GM23338 (cell line): Measurements from ENCODE around the gene DGCR8. TPM values are rescaled to one million over a fixed set of nuclear protein-coding genes. Genes with fewer than 3 reads are reported as not detected.

Experiments
- ATAC-seq: fragments of 200-7000 bp; cut with Tn5 transposase; 3 replicates; pipeline ENCODE4 v1.9.1; 2020
- DNase-seq: peaks from one replicate; pipeline ENCODE4 v3.0.0-alpha.2; 2015; ENCODE audit warnings: low spot score
- H2AFZ ChIP-seq: fragments of 200-600 bp; sonication (generic); 2 replicates; pipeline ENCODE4 v1.8.0; 2016; ENCODE audit warnings: antibody characterized with exemption, mild to moderate bottlenecking, moderate library complexity
- H3F3A ChIP-seq: fragments of 200-600 bp; sonication (generic); replicated peaks from 2 replicates; pipeline ENCODE4 v1.8.0; 2017; ENCODE audit warnings: antibody characterized with exemption, mixed run types, low read depth
- H3K27ac ChIP-seq: fragments of 200-600 bp; sonication (generic); 2 replicates; pipeline ENCODE4 v1.6.1; 2016; ENCODE audit warnings: low read depth
- H3K27me3 ChIP-seq: fragments of 200-600 bp; sonication (generic); 2 replicates; pipeline ENCODE4 v1.8.0; 2016; ENCODE audit warnings: mild to moderate bottlenecking, mixed run types, moderate library complexity; ENCODE audit not compliant: insufficient read depth
- H3K36me3 ChIP-seq: fragments of 200-600 bp; sonication (generic); 2 replicates; pipeline ENCODE4 v1.8.0; 2016; ENCODE audit warnings: mild to moderate bottlenecking; ENCODE audit not compliant: insufficient read depth
- H3K4me1 ChIP-seq: fragments of 200-600 bp; sonication (generic); 2 replicates; pipeline ENCODE4 v1.8.0; 2016; ENCODE audit warnings: mild to moderate bottlenecking, moderate library complexity; ENCODE audit not compliant: insufficient read depth
- H3K4me2 ChIP-seq: fragments of 200-600 bp; sonication (generic); 2 replicates; pipeline ENCODE4 v1.7.1; 2017; ENCODE audit warnings: mixed run types
- H3K4me3 ChIP-seq: fragments of 200-600 bp; sonication (generic); 2 replicates; pipeline ENCODE4 v1.6.1; 2016; ENCODE audit warnings: mixed run types
- H3K79me2 ChIP-seq: fragments of 200-600 bp; sonication (generic); replicated peaks from 2 replicates; pipeline ENCODE4 v1.8.0; 2017; ENCODE audit warnings: mild to moderate bottlenecking; ENCODE audit not compliant: insufficient read depth
- H3K9me2 ChIP-seq: fragments of 200-600 bp; sonication (generic); 2 replicates; pipeline ENCODE4 v1.8.0; 2017; ENCODE audit not compliant: insufficient read depth
- H4K20me1 ChIP-seq: fragments of 200-600 bp; sonication (generic); replicated peaks from 2 replicates; pipeline ENCODE4 v1.8.0; 2017; ENCODE audit warnings: mild to moderate bottlenecking; ENCODE audit not compliant: insufficient read depth
- H3K27ac Mint-ChIP-seq: 2 replicates; pipeline ENCODE4 v1.8.0; 2020; ENCODE audit warnings: inconsistent platforms, mild to moderate bottlenecking, moderate library complexity, mixed read lengths
- H3K27me3 Mint-ChIP-seq: 3 replicates; pipeline ENCODE4 v1.8.0; 2022; ENCODE audit warnings: low read depth, mild to moderate bottlenecking, moderate library complexity, mixed read lengths, inconsistent platforms; ENCODE audit not compliant: insufficient read depth, poor library complexity
- H3K36me3 Mint-ChIP-seq: 3 replicates; pipeline ENCODE4 v1.8.0; 2021; ENCODE audit warnings: low read depth, mild to moderate bottlenecking, inconsistent platforms, moderate library complexity, mixed read lengths
- H3K4me1 Mint-ChIP-seq: 3 replicates; pipeline ENCODE4 v1.8.0; 2020; ENCODE audit warnings: mild to moderate bottlenecking, inconsistent platforms, mixed read lengths
- H3K4me3 Mint-ChIP-seq: 3 replicates; pipeline ENCODE4 v1.8.0; 2021; ENCODE audit warnings: moderate library complexity, mild to moderate bottlenecking, inconsistent platforms, mixed read lengths
- H3K9me3 Mint-ChIP-seq: 3 replicates; pipeline ENCODE4 v1.8.0; 2020; ENCODE audit warnings: moderate library complexity, mild to moderate bottlenecking, inconsistent platforms, mixed read lengths
- CREB1 ChIP-seq: fragments of 250-450 bp; sonication (Bioruptor Pico); IDR thresholded peaks from 2 replicates; pipeline ENCODE4 v1.5.0; 2020; ENCODE audit warnings: low read depth, mild to moderate bottlenecking, moderate library complexity
- ETS1 ChIP-seq: IDR thresholded peaks from 2 replicates; pipeline ENCODE4 v1.6.1; 2016; ENCODE audit warnings: antibody characterized with exemption
- EZH2 ChIP-seq: fragments of 200-600 bp; sonication (generic); IDR thresholded peaks from one replicate; pipeline ENCODE4 v1.8.0; 2017; ENCODE audit warnings: antibody characterized with exemption, mild to moderate bottlenecking, low read depth; ENCODE audit not compliant: unreplicated experiment
- EZH2phosphoT487 ChIP-seq: fragments of 200-600 bp; sonication (generic); IDR thresholded peaks from one replicate; pipeline ENCODE4 v1.8.1; 2018; ENCODE audit warnings: antibody characterized with exemption; ENCODE audit not compliant: unreplicated experiment
- JUNB ChIP-seq: IDR thresholded peaks from one replicate; pipeline ENCODE4 v1.6.1; 2016; ENCODE audit warnings: antibody characterized with exemption; ENCODE audit not compliant: unreplicated experiment
- NANOG ChIP-seq: IDR thresholded peaks from 2 replicates; pipeline ENCODE4 v1.6.1; 2016; ENCODE audit warnings: antibody characterized with exemption, borderline replicate concordance
- POLR2AphosphoS5 ChIP-seq: IDR thresholded peaks from 2 replicates; pipeline ENCODE4 v1.6.1; 2016; ENCODE audit warnings: antibody characterized with exemption, low read depth
- REST ChIP-seq: IDR thresholded peaks from one replicate; pipeline ENCODE4 v1.6.1; 2018; ENCODE audit warnings: antibody characterized with exemption; ENCODE audit not compliant: unreplicated experiment
- ZNF114 ChIP-seq: fragments of 250-450 bp; sonication (Bioruptor Pico); IDR thresholded peaks from 2 replicates; pipeline ENCODE4 v1.5.0; 2020; ENCODE audit warnings: mild to moderate bottlenecking, moderate library complexity
- ZNF331 ChIP-seq: fragments of 250-450 bp; sonication (Bioruptor Pico); IDR thresholded peaks from 2 replicates; pipeline ENCODE4 v1.5.0; 2020; ENCODE audit warnings: low read depth, mild to moderate bottlenecking, moderate library complexity
- ZNF462 ChIP-seq: fragments of 250-450 bp; sonication (Bioruptor Pico); IDR thresholded peaks from 2 replicates; pipeline ENCODE4 v1.5.0; 2020; ENCODE audit warnings: mild to moderate bottlenecking, moderate library complexity
- polyA plus RNA-seq: library from polyadenylated mRNA; unstranded; fragments of >200 nt; fragmentation: Nextera tagmentation; extraction: Ambion mirVana; gene quantifications from 2 replicates; pipeline ENCODE4 v1.2.1, GENCODE V29; 2016
- total RNA-seq: library from RNA; depleted of rRNA; stranded (reverse); fragments of >200 nt; shearing (Covaris generic); gene quantifications from 2 replicates; pipeline ENCODE4 v1.2.3, GENCODE V29; 2014
- TF ChIP-seq, protein P1 (sequence below), 2 experiments: fragments of 200-600 bp in 1 of 2; sonication (generic) in 1 of 2; conservative IDR thresholded peaks; 2 replicates each; pipeline versions ENCODE4 v1.5.1 to v1.6.1; 2016 to 2017; ENCODE audit warnings: antibody characterized with exemption in 2 of 2, low read depth in 2 of 2, mild to moderate bottlenecking in 2 of 2, moderate library complexity in 1 of 2

The DGCR8 gene
- total and polyA plus RNA-seq, 2 experiments from 2014 or later, result 12.2 to 48.9 TPM

DNA sequence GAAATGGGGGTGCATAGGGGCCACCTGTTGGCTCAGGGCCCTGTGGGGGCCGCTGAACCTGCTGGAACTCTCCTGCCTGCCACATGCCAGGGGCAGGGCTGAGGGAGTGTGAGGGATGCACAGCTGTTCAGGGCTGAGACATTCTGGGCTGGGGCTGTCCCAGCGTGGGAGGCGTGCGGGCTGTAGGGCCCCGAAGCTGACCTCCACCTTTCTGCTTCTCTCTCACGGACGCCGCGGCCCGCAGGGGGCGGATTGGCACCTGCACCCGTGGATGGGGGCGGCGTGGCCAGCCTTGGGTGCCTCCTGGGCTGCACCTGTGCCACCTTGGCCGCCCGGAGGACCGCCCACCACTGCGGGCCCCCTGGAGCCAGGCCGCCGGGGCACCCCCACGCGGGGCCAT, 66.7 kb downstream of the DGCR8 start:
- no peak overlapping the region for H3K27ac Mint-ChIP-seq
- no peaks in the 10 kb centered on the region for H3K36me3 Mint-ChIP-seq
- H3K9me3 Mint-ChIP-seq, result no peaks in the 10 kb centered on the region

More for the DNA sequence above, 66.7 kb downstream of the DGCR8 start:
- Histone ChIP-seq H3K4me3 (no peak overlapping the region), H3K4me2 (no peak overlapping the region), H3K27me3 (no peaks in the 10 kb centered on the region), H4K20me1 (no peaks in the 10 kb centered on the region), H3K4me1 (no peaks in the 10 kb centered on the region), H3K36me3 (no peaks in the 10 kb centered on the region), H3F3A (no peaks in the 10 kb centered on the region), H3K9me2 (no peaks in the 10 kb centered on the region), H3K79me2 (no peaks in the 10 kb centered on the region), H3K27ac (no peak overlapping the region), H2AFZ (no peak overlapping the region)
- H3K27me3 Mint-ChIP-seq, result no peaks in the 10 kb centered on the region
- H3K4me1 Mint-ChIP-seq, result no peaks in the 10 kb centered on the region
- TF ChIP-seq ZNF462 (CRISPR knock-in tag) (no peak), ZNF331 (CRISPR knock-in tag) (no peak), JUNB (no peak), ZNF114 (CRISPR knock-in tag) (no peak), CREB1 (CRISPR knock-in tag) (no peak), EZH2 (no peak), NANOG (no peak), POLR2AphosphoS5 (no peak), ETS1 (no peak), REST (no peak), EZH2phosphoT487 (no peak)
- TF ChIP-seq, protein P1, sequence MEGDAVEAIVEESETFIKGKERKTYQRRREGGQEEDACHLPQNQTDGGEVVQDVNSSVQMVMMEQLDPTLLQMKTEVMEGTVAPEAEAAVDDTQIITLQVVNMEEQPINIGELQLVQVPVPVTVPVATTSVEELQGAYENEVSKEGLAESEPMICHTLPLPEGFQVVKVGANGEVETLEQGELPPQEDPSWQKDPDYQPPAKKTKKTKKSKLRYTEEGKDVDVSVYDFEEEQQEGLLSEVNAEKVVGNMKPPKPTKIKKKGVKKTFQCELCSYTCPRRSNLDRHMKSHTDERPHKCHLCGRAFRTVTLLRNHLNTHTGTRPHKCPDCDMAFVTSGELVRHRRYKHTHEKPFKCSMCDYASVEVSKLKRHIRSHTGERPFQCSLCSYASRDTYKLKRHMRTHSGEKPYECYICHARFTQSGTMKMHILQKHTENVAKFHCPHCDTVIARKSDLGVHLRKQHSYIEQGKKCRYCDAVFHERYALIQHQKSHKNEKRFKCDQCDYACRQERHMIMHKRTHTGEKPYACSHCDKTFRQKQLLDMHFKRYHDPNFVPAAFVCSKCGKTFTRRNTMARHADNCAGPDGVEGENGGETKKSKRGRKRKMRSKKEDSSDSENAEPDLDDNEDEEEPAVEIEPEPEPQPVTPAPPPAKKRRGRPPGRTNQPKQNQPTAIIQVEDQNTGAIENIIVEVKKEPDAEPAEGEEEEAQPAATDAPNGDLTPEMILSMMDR (conservative IDR thresholded peaks at IDR 0.05; ENCODE audit: low read depth in 2 of 2), result no peak
- no peak for DNase-seq
- H3K4me3 Mint-ChIP-seq, result no peak overlapping the region
- no peak for ATAC-seq
